NCI-H1436 (cell line): Measurements from ENCODE around the gene TNFRSF8.
"Not testable (repeated sequence)": the region's sequence is repeated elsewhere in the genome, so short reads cannot be mapped to it uniquely, and the experiment has no call there.

Experiments used
- DNase-seq: peaks from one replicate; lab custom pipeline; 2025; lab: John Stamatoyannopoulos, UW

The TNFRSF8 gene

GRCh38 chr1:12063141-12064072 lies at the start of gene TNFRSF8:
Gene TNFRSF8, plus strand, starts transcription at chr1:12063303. Its CDS starts 296 bp downstream, at chr1:12063599.
- no peak for DNase-seq

- DNase-seq: no peak
Observed at GRCh38 chr1:12014141-12014991, 48.7 kb upstream of the TNFRSF8 start.

GRCh38 chr1:12015001-12015491 lies 48.1 kb upstream of the TNFRSF8 start:
- no peak for DNase-seq

- DNase-seq: no peak
Observed at GRCh38 chr1:12015499-12015898, 47.6 kb upstream of the TNFRSF8 start.

- no peak for DNase-seq
Observed at GRCh38 chr1:12016182-12016581, 46.9 kb upstream of the TNFRSF8 start.

GRCh38 chr1:12019858-12020509 lies 43.1 kb upstream of the TNFRSF8 start:
- no peak for DNase-seq

GRCh38 chr1:12021616-12022015 lies 41.5 kb upstream of the TNFRSF8 start:
- no peak for DNase-seq

GRCh38 chr1:12022036-12022435 lies 41.1 kb upstream of the TNFRSF8 start:
- no peak for DNase-seq

GRCh38 chr1:12026586-12026985 lies 36.5 kb upstream of the TNFRSF8 start:
- DNase-seq: no peak

- no peak for DNase-seq
Observed at GRCh38 chr1:12028248-12028647, 34.9 kb upstream of the TNFRSF8 start.

- DNase-seq: no peak
Observed at GRCh38 chr1:12028957-12029511, 34.1 kb upstream of the TNFRSF8 start.

- DNase-seq: no peak
Observed at GRCh38 chr1:12029720-12030339, 33.3 kb upstream of the TNFRSF8 start.

GRCh38 chr1:12031039-12031980 lies 31.8 kb upstream of the TNFRSF8 start:
- no peak for DNase-seq

- no peak for DNase-seq
Observed at GRCh38 chr1:12032161-12032621, 30.9 kb upstream of the TNFRSF8 start.

- DNase-seq: not testable (repeated sequence)
Observed at GRCh38 chr1:12033441-12033840, 29.7 kb upstream of the TNFRSF8 start.

GRCh38 chr1:12034381-12034801 lies 28.7 kb upstream of the TNFRSF8 start:
- DNase-seq: no peak

- DNase-seq: no peak
Observed at GRCh38 chr1:12035312-12035711, 27.8 kb upstream of the TNFRSF8 start.

- no peak for DNase-seq
Observed at GRCh38 chr1:12037486-12038355, 25.4 kb upstream of the TNFRSF8 start.
